Thyroid gland (tissue), 4 donors: Measurements from ENCODE around the gene PHACTR3.

Source experiments
- POLR2A ChIP-seq, 2 donors: fragments of 450-650 bp; IDR thresholded peaks; one replicate each; pipeline ENCODE4 v1.6.1; 2017; ENCODE audit warnings: antibody characterized with exemption in 2 of 2, mild to moderate bottlenecking in 2 of 2, moderate library complexity in 1 of 2
- TF ChIP-seq, protein P1 (sequence below), 6 experiments: fragments of 200-600 bp in 3 of 6; fragments of 450-650 bp in 3 of 6; sonication (generic) in 3 of 6; IDR thresholded peaks; one replicate each; pipeline ENCODE4 v1.5.1; 2016 to 2019; ENCODE audit warnings: antibody characterized with exemption in 6 of 6, mild to moderate bottlenecking in 2 of 6, inconsistent platforms in 1 of 6, moderate library complexity in 1 of 6

DNA sequence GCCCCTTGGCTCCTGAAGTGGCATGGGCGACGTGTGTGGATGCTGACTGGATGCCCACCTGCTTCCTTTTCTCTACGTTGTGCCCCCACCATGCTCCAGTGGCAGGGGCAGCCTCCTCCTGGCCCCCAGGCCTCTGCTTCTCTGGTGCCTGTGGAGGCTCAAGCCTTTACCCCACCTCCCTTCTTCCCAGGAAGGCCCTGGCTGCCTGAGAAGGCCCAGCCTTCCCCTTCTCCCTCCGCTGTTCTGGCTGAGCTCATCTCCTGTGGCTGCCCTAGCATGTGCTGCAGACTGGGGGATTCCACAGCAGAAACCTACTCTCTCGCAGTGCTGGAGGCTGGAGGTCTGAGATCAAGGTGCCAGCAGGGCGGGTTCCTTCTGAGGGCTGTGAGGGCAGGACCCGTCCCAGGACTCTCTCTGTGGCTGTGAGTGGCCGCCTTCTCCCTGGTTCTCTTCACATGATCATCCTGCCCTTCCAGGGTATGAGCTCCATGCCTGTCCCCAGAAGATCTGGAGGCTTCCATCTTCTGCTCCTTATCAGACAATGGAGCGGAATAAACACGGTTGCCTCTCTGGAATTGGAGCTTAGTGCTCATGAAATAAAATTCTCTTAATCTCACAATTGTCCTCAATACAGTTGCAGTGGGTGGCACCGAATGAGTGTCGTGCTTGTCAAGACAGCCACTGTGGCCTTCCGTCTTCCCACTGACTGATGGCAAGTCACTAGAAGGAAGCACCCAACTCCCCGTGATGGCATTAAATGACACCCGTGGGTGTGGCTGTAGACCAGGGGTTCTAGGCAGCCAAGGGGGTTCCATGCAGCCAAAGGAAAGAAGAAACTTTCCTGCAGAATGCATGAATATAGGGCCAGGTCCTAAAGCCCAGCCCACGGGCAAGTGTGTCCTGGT, 25.1 kb downstream of the PHACTR3 start:
- TF ChIP-seq, protein P1, sequence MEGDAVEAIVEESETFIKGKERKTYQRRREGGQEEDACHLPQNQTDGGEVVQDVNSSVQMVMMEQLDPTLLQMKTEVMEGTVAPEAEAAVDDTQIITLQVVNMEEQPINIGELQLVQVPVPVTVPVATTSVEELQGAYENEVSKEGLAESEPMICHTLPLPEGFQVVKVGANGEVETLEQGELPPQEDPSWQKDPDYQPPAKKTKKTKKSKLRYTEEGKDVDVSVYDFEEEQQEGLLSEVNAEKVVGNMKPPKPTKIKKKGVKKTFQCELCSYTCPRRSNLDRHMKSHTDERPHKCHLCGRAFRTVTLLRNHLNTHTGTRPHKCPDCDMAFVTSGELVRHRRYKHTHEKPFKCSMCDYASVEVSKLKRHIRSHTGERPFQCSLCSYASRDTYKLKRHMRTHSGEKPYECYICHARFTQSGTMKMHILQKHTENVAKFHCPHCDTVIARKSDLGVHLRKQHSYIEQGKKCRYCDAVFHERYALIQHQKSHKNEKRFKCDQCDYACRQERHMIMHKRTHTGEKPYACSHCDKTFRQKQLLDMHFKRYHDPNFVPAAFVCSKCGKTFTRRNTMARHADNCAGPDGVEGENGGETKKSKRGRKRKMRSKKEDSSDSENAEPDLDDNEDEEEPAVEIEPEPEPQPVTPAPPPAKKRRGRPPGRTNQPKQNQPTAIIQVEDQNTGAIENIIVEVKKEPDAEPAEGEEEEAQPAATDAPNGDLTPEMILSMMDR (IDR thresholded peaks at IDR 0.05): no peak
- TF ChIP-seq POLR2A (IDR thresholded peaks at IDR 0.05): no peak
